NCI-H1436 treated with DMSO at 0.1 percent for 48 hours (cell line): ENCODE results near the gene ERCC6L.

Experiments used
- DNase-seq: peaks from one replicate; lab custom pipeline; 2025; lab: John Stamatoyannopoulos, UW

Gene ERCC6L

DNA sequence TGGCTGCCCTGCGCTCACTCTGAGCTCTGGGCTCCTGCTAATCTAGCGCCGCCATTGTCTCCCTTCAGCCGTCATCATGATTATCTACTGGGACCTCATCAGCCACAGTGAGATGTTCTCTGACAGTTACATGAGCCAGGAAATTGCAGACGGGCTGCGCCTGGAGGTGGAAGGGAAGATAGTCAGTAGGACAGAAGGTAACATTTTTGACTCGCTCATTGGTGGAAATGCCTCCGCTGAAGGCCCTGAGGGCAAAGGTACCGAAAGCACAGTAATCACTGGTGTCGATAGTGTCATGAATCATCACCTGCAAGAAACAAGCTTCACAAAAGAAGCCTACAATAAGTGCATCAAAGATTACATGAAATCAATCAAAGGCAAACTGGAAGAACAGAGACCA lies 79.1 kb downstream of the ERCC6L start:
- DNase-seq = no peak

DNA sequence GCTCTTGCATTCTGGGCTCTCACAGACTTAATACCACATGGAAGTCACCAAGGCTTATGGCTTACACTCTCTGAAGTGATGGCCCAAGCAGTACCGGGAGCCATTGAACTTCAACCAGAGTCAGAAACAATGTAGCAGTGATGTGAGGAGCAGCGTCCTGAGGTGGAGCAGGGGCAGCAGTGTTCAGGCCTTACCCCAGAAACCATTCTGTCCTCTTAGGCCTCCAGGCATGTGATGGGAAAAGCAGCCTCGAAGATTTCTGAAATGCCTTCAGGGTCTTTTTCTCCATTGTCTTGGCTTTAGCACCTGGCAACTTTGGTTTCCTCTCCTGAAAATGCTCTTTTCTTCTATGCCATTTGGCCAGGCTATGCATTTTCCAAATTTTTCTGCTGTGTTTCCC lies 80.1 kb downstream of the ERCC6L start:
- no peak for DNase-seq
